ENCODE results near the gene BTBD16. TPM values are rescaled to one million over a fixed set of nuclear protein-coding genes. Genes with fewer than 3 reads are reported as not detected.

BTBD16 gene
- total and polyA plus RNA-seq, 2 of the 4 experiments (the other 2 are of a cell fraction), result not detected

- ChIA-PET CTCF (interaction anchor here (0.6 kb wide), 1 partner anchor 183 kb away, joined by 4 read pairs; no protein-coding TSS in a partner anchor), POLR2A (ENCODE audit: unreplicated experiment) (no interaction called here)
- Histone ChIP-seq H3K36me3 (ENCODE audit: control insufficient read depth, insufficient read depth, low read length) (peaks cover 6% of the 10 kb centered on the region; the same call in 1 of the 2 replicates), H2BK120ac (ENCODE audit: low read depth, low read length) (no peak overlapping the region), H3K18ac (ENCODE audit: low read depth, low read length) (no peak overlapping the region), H2BK5ac (ENCODE audit: low read depth, low read length, poor library complexity, severe bottlenecking) (no peak overlapping the region), H2BK15ac (ENCODE audit: low read depth, low read length) (no peak overlapping the region), H3K4ac (ENCODE audit: low read depth, low read length) (no peak overlapping the region), H3K27me3 (ENCODE audit: control insufficient read depth, insufficient read depth, low read length) (no peaks in the 10 kb centered on the region), H2AFZ (replicated peaks; ENCODE audit: low read length, poor library complexity) (no peak overlapping the region), H3K56ac (ENCODE audit: extremely low read depth, insufficient read depth, low read length) (no peak overlapping the region), H3K14ac (replicated peaks; ENCODE audit: low read depth, low read length) (no peak overlapping the region), H3K9me3 (ENCODE audit: control insufficient read depth, insufficient read depth, low read length) (no peaks in the 10 kb centered on the region), H4K5ac (ENCODE audit: low read depth, low read length) (no peak overlapping the region), H3K23ac (ENCODE audit: low read depth, low read length) (no peak overlapping the region), H3K79me1 (ENCODE audit: low read depth in 1 of 2, low read length in 2 of 2) (peaks cover 0 to 9% of the 10 kb centered on the region in 2 experiments; a peak in 1 of 4 replicates), H4K91ac (ENCODE audit: insufficient read depth, low read depth, low read length) (no peak overlapping the region), H4K20me1 (ENCODE audit: insufficient read depth, low read length) (no peaks in the 10 kb centered on the region), H3K4me3 (ENCODE audit: insufficient read depth, low read depth, low read length) (no peak overlapping the region), H3K4me1 (ENCODE audit: control insufficient read depth, insufficient read depth, low read length) (peaks cover 8% of the 10 kb centered on the region; the same call in 1 of the 2 replicates), H4K8ac (ENCODE audit: low read depth in 2 of 2, low read length in 2 of 2) (no peak overlapping the region), H2AK5ac (ENCODE audit: low read depth, low read length) (no peak overlapping the region), H3K9ac (ENCODE audit: low read depth, low read length) (no peak overlapping the region), H2BK20ac (ENCODE audit: low read depth, low read length) (no peak overlapping the region), H3K27ac (ENCODE audit: insufficient read depth, low read length) (no peak overlapping the region), H3K9me1 (ENCODE audit: insufficient read depth, low read length) (peaks cover 3% of the 10 kb centered on the region; the same call in 1 of the 2 replicates), H3K4me2 (ENCODE audit: low read depth, low read length) (no peak overlapping the region), H2AK9ac (replicated peaks; ENCODE audit: low read depth, low read length, poor library complexity) (no peak overlapping the region)
- no TSS peak for BruUV-seq (replicated peaks)
- dilution Hi-C loops (cut with HindIII; ENCODE audit: low sequenced_read_pairs, unreplicated experiment) (no loop called here), in situ Hi-C loops (cut with MboI; ENCODE audit: low sequenced_read_pairs) (no loop called here), intact Hi-C loops (cut with micrococcal nuclease) (no loop called here)
- no peak for ATAC-seq (ENCODE audit: low read depth)
- WGBS, 2 experiments (ENCODE audit: extremely low coverage in 2 of 2, insufficient read length in 1 of 2), result no CpG with 5 or more reads among the region's 2 CpGs
- TF ChIP-seq MAFK (IDR thresholded peaks at IDR 0.05; ENCODE audit: low read depth, low read length) (no peak), POLR2A (IDR thresholded peaks at IDR 0.05; ENCODE audit: low read depth, low read length) (no peak), ELK1 (IDR thresholded peaks at IDR 0.05; ENCODE audit: borderline replicate concordance, low read depth, low read length) (no peak), RAD21 (IDR thresholded peaks at IDR 0.05; ENCODE audit: low read length) (no peak), MXI1 (IDR thresholded peaks at IDR 0.05; ENCODE audit: borderline replicate concordance, low read depth, low read length) (no peak), FOS (IDR thresholded peaks at IDR 0.05; ENCODE audit: low read depth, low read length) (no peak), BHLHE40 (IDR thresholded peaks at IDR 0.05; ENCODE audit: low read depth, low read length) (no peak), CHD1 (IDR thresholded peaks at IDR 0.05; ENCODE audit: low read depth, low read length) (no peak), SMC3 (IDR thresholded peaks at IDR 0.05; ENCODE audit: low read depth, low read length) (no peak), NFE2L2 (IDR thresholded peaks at IDR 0.05; ENCODE audit: low read depth, low read length) (no peak), RFX5 (IDR thresholded peaks at IDR 0.05; ENCODE audit: low read depth, low read length) (no peak), CEBPB (IDR thresholded peaks at IDR 0.05; ENCODE audit: low read depth, low read length) (no peak), MAZ (IDR thresholded peaks at IDR 0.05; ENCODE audit: borderline replicate concordance, low read depth, low read length) (no peak), RCOR1 (IDR thresholded peaks at IDR 0.05; ENCODE audit: insufficient replicate concordance, low read length) (no peak)
- TF ChIP-seq, protein P1, sequence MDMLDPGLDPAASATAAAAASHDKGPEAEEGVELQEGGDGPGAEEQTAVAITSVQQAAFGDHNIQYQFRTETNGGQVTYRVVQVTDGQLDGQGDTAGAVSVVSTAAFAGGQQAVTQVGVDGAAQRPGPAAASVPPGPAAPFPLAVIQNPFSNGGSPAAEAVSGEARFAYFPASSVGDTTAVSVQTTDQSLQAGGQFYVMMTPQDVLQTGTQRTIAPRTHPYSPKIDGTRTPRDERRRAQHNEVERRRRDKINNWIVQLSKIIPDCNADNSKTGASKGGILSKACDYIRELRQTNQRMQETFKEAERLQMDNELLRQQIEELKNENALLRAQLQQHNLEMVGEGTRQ (IDR thresholded peaks at IDR 0.05; ENCODE audit: low read depth, low read length), result no peak
- TF ChIP-seq, protein P2, sequence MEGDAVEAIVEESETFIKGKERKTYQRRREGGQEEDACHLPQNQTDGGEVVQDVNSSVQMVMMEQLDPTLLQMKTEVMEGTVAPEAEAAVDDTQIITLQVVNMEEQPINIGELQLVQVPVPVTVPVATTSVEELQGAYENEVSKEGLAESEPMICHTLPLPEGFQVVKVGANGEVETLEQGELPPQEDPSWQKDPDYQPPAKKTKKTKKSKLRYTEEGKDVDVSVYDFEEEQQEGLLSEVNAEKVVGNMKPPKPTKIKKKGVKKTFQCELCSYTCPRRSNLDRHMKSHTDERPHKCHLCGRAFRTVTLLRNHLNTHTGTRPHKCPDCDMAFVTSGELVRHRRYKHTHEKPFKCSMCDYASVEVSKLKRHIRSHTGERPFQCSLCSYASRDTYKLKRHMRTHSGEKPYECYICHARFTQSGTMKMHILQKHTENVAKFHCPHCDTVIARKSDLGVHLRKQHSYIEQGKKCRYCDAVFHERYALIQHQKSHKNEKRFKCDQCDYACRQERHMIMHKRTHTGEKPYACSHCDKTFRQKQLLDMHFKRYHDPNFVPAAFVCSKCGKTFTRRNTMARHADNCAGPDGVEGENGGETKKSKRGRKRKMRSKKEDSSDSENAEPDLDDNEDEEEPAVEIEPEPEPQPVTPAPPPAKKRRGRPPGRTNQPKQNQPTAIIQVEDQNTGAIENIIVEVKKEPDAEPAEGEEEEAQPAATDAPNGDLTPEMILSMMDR (conservative IDR thresholded peaks at IDR 0.05; ENCODE audit: low read depth, low read length), result no peak
- peak; percentile 39 for DNase-seq
These were observed 36.7 kb upstream of the BTBD16 start for GRCh38 chr10:122234416-122234815.

Data from IMR-90 (cell line).